MCF 10A (cell line): ENCODE data around the gene KCNJ10. TPM values are rescaled to one million over a fixed set of nuclear protein-coding genes. Genes with fewer than 3 reads are reported as not detected.

Source experiments
- BruUV-seq: library from RNA; stranded (reverse); fragments of 400-500 nt; replicated peaks from 2 replicates; lab custom pipeline; 2021; lab: Mats Ljungman, UMichigan
- CTCF ChIA-PET: fragments of 300-600 bp; sonication (Branson Sonifier 250); formaldehyde crosslinking; extraction: SDS; loops from one replicate; lab custom pipeline; 2021; ENCODE audit warnings: antibody characterized with exemption, inconsistent platforms; lab: Yijun Ruan, JAX
- POLR2A ChIA-PET: fragments of 300-600, 350-650 bp; sonication (Branson Sonifier 250); formaldehyde crosslinking; extraction: SDS; loops from one replicate; lab custom pipeline; 2020; ENCODE audit warnings: antibody characterized with exemption, inconsistent platforms; lab: Yijun Ruan, JAX
- DNase-seq: peaks from one replicate; pipeline ENCODE4 v3.0.0-alpha.2; 2018; ENCODE audit not compliant: unreplicated experiment
- H3K27ac Mint-ChIP-seq: one replicate; pipeline ENCODE4 v1.8.0; 2022; ENCODE audit warnings: mild to moderate bottlenecking, low read depth, mixed read lengths; ENCODE audit not compliant: unreplicated experiment
- H3K27me3 Mint-ChIP-seq: one replicate; pipeline ENCODE4 v1.8.0; 2022; ENCODE audit warnings: mixed read lengths; ENCODE audit not compliant: insufficient read depth, unreplicated experiment
- H3K36me3 Mint-ChIP-seq: one replicate; pipeline ENCODE4 v1.8.0; 2022; ENCODE audit warnings: mild to moderate bottlenecking, moderate library complexity, mixed read lengths; ENCODE audit not compliant: insufficient read depth, unreplicated experiment
- H3K4me1 Mint-ChIP-seq: one replicate; pipeline ENCODE4 v1.8.0; 2022; ENCODE audit warnings: mixed read lengths; ENCODE audit not compliant: insufficient read depth, unreplicated experiment
- H3K4me3 Mint-ChIP-seq: one replicate; pipeline ENCODE4 v1.8.0; 2022; ENCODE audit warnings: mild to moderate bottlenecking, moderate library complexity, mixed read lengths; ENCODE audit not compliant: unreplicated experiment
- H3K9me3 Mint-ChIP-seq: one replicate; pipeline ENCODE4 v1.8.0; 2022; ENCODE audit warnings: mixed read lengths; ENCODE audit not compliant: unreplicated experiment
- intact Hi-C: fragments of 100-400 bp; cut with micrococcal nuclease; formaldehyde crosslinking; loops from 2 replicates; pipeline ENCODE4 v1.14.1; 2022
- total RNA-seq: library from RNA; stranded (reverse); gene quantifications from 2 replicates; pipeline ENCODE4 v1.2.3, GENCODE V29; 2022
- TF ChIP-seq, protein P1 (sequence below): fragments of 200-600 bp; IDR thresholded peaks from one replicate; pipeline ENCODE4 v1.8.0; 2022; ENCODE audit warnings: antibody characterized with exemption, mild to moderate bottlenecking; ENCODE audit not compliant: unreplicated experiment

KCNJ10 gene
- total RNA-seq, 1 experiment from 2014 or later: not detected

DNA sequence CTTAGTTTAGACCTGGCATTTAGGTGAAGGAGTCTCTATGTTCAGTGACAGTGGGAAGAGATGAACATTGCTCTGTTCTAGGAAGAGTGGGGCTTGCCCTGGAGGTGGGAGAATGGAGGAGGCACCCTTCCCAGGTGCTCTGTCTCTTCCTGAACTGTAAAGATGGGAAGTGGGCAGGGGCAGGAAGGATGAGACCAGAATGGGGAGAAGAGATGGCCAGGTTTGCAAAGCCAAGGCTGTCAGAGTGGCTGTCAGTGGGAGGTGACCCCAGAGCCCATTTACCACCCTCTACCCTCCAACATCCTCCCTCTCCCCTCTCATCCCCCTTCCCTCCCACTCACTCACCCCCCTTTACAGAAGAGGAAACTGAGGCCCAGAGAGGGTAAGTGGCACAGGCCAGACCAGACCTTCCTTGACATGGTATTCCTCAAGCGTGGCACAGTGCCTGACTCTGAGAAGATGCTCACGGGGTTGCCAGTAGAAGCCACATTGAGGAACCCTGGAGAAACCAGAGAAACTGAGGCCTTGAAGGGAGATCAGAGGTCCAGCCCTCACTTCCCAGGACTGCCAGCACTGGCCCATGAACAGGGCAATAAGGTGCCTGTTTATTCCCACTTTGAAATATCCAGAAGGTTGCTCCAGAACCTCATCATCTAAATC lies 29.9 kb upstream of the KCNJ10 start:
- no peak for DNase-seq
- no TSS peak for BruUV-seq
- TF ChIP-seq, protein P1, sequence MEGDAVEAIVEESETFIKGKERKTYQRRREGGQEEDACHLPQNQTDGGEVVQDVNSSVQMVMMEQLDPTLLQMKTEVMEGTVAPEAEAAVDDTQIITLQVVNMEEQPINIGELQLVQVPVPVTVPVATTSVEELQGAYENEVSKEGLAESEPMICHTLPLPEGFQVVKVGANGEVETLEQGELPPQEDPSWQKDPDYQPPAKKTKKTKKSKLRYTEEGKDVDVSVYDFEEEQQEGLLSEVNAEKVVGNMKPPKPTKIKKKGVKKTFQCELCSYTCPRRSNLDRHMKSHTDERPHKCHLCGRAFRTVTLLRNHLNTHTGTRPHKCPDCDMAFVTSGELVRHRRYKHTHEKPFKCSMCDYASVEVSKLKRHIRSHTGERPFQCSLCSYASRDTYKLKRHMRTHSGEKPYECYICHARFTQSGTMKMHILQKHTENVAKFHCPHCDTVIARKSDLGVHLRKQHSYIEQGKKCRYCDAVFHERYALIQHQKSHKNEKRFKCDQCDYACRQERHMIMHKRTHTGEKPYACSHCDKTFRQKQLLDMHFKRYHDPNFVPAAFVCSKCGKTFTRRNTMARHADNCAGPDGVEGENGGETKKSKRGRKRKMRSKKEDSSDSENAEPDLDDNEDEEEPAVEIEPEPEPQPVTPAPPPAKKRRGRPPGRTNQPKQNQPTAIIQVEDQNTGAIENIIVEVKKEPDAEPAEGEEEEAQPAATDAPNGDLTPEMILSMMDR: no peak
- H3K27me3 Mint-ChIP-seq: no peaks in the 10 kb centered on the region
- peaks cover 36% of the 10 kb centered on the region for H3K4me1 Mint-ChIP-seq
- H3K27ac Mint-ChIP-seq: no peak overlapping the region
- intact Hi-C loops: loop anchor here (5.0 kb wide), 1 partner anchor 507 kb away; no protein-coding TSS in a partner anchor
- POLR2A ChIA-PET: interaction anchor here (0.6 to 5.0 kb wide), 5 partner anchors 12 to 184 kb away, joined by 3 to 29 read pairs (median 5); no protein-coding TSS in a partner anchor
- peaks cover under 1% of the 10 kb centered on the region for H3K36me3 Mint-ChIP-seq
- no peaks in the 10 kb centered on the region for H3K9me3 Mint-ChIP-seq
- H3K4me3 Mint-ChIP-seq: no peak overlapping the region
- CTCF ChIA-PET: interaction anchor here (0.5 to 37.7 kb wide), 25 partner anchors 11 to 280 kb away, joined by 3 to 1546 read pairs (median 33); partner anchors contain the start of genes CASQ1, DCAF8, KCNJ10 and KCNJ9

DNA sequence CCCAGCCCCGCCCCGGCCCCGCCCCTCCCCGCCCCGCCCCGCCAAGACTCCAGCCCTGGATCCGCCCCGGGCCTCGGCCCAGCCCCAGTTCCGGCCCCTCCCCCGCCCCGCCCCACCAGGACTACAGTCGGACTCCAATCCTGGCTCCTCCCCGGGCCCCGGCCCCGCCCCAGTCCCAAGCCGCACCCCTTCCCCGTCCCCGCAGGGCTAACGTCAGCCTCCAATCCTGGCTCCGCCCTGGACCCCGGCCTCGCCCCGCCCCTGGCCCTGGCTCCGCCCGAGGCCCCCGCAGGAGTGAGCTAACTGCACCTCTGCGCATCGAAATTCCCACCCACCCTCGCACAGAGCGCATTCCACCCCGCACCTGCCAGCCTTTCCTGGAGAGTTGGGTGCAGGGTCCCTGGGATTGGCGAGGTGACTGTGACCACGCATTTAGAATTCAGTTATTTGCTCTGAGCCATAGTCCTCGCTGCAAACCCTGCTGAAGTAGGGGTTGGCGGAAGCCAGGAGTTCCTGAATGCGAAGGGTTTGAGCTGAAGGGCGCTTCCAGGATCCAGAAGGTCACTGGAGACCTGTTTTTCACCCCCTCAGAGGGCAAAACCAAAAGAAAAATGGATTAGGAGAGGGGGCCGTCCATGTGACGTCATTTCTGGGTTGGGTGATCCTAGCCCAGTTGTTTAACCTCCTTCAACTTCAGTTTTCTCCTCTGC lies 29.0 kb upstream of the KCNJ10 start:
- Mint-ChIP-seq H3K27ac (no peak overlapping the region), H3K4me1 (peaks cover 36% of the 10 kb centered on the region), H3K4me3 (peak overlapping the region; percentile 81), H3K27me3 (no peaks in the 10 kb centered on the region), H3K9me3 (no peaks in the 10 kb centered on the region), H3K36me3 (peaks cover 5% of the 10 kb centered on the region)
- TF ChIP-seq, protein P1: no peak
- POLR2A ChIA-PET: interaction anchor here (0.6 to 6.3 kb wide), 16 partner anchors 9 to 272 kb away, joined by 3 to 70 read pairs (median 14); partner anchors contain the start of genes DCAF8, PEA15, PEX19 and PIGM
- CTCF ChIA-PET: interaction anchor here (0.5 to 37.7 kb wide), 14 partner anchors 9 to 193 kb away, joined by 3 to 1546 read pairs (median 5); partner anchors contain the start of genes KCNJ10, KCNJ9 and PIGM
- intact Hi-C loops: loop anchor here (5.0 kb wide), 1 partner anchor 508 kb away; no protein-coding TSS in a partner anchor
- peak; percentile 96 for DNase-seq
- BruUV-seq: no TSS peak

DNA sequence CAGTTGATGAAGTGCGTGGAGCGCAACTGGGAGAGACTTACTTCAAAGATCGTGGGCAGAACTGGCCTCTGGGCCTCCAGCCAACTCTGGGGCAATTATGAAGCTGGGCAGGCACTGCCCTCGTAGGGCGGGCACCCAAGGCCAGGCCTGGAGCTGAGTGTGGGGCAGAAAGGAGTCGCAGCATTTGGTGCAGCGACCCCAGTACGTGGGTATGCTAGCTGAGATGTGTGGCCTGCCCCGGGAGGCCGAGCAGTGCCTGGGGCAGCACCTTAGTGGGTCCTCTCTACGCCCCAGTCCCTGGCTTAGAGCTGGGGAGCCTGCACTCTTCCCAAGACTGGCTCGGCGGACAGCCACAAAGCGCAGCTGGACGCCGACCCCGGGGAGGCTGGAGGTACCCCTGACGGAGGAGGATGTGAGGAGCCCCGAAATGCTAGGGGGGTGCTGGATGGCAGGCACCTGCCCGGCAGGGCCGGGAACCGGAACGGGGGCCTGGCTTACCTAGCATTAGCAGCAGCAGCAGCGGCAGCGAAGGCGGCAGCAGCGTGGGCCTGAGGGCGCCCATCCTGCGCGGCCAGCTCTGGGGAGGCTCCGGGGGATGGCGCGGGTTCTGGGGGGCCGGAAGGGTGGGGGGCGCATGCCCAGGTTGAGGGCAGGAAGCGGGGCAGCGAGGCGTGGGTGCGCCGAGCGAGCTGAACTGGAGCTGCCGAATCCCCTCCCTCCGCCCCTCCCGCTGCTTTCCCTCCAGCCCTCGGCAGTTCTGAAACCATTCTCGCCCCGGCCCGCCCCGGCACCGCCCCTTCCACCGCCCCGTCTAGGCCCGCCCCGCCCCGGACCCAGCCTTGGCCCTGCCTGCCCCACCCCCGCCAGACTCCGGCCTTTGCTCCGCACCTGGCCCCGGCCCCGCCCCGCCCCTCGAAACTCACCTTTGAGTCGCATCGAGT lies 28.2 kb upstream of the KCNJ10 start, which contains the start of gene IGSF8:
TSS of gene IGSF8 (minus strand) at position 709 of the 941 bp plus-strand sequence. CDS start at position 562, 147 bp downstream.
- H3K4me1 Mint-ChIP-seq: peaks cover 36% of the 10 kb centered on the region
- TF ChIP-seq, protein P1: no peak
- peaks cover 11% of the 10 kb centered on the region for H3K36me3 Mint-ChIP-seq
- intact Hi-C loops: loop anchor here (5.0 kb wide), 1 partner anchor 509 kb away; no protein-coding TSS in a partner anchor
- no peaks in the 10 kb centered on the region for H3K9me3 Mint-ChIP-seq
- ChIA-PET CTCF (interaction anchor here (0.5 to 37.7 kb wide), 23 partner anchors 10 to 278 kb away, joined by 3 to 1546 read pairs (median 4); partner anchors contain the start of genes KCNJ10 and KCNJ9), POLR2A (interaction anchor here (0.6 to 6.3 kb wide), 33 partner anchors 10 to 1128 kb away, joined by 3 to 70 read pairs (median 5); partner anchors contain the start of genes DCAF8, NIT1, PEA15 and PEX19)
- H3K4me3 Mint-ChIP-seq: peak within 1 kb of the TSS; percentile 81
- no TSS peak for BruUV-seq
- H3K27ac Mint-ChIP-seq: peak within 1 kb of the TSS; percentile 91
- DNase-seq: peak; percentile 88
- no peaks in the 10 kb centered on the region for H3K27me3 Mint-ChIP-seq
